Kidney (tissue), 14 donors: ENCODE data around the gene UGT1A10. TPM values are rescaled to one million over a fixed set of nuclear protein-coding genes. Genes with fewer than 3 reads are reported as not detected.
A peak's percentile ranks its signal among the peaks of the same experiment; 100 is the strongest.

Experiments used
- DNase-seq, 5 donors: peaks; one replicate each; pipeline ENCODE4 v3.0.0-alpha.2; 2013 to 2020
- FAIRE-seq: peaks from 2 replicates; lab custom pipeline; 2012; peaks lifted over from hg19 to GRCh38; lab: Jason Lieb, UNC
- H3K27ac ChIP-seq, 2 donors: one replicate each; pipeline ENCODE4 v1.7.0; 2013; ENCODE audit warnings: low read depth in 2 of 2, low read length in 2 of 2, inconsistent platforms in 1 of 2
- H3K27me3 ChIP-seq: one replicate; pipeline ENCODE4 v1.7.1; 2013; ENCODE audit warnings: low read length, inconsistent platforms; ENCODE audit not compliant: control insufficient read depth, insufficient read depth
- H3K36me3 ChIP-seq, 3 donors: one replicate each; pipeline versions ENCODE4 v1.7.0 to v1.7.1; 2013; ENCODE audit warnings: low read length in 3 of 3, control low read depth in 1 of 3, inconsistent platforms in 1 of 3; ENCODE audit not compliant: insufficient read depth in 3 of 3, control insufficient read depth in 2 of 3
- H3K4me1 ChIP-seq, 3 donors: one replicate each; pipeline versions ENCODE4 v1.7.0 to v1.7.1; 2013; ENCODE audit warnings: low read length in 3 of 3, inconsistent platforms in 1 of 3, low read depth in 1 of 3; ENCODE audit not compliant: control insufficient read depth in 2 of 3, insufficient read depth in 2 of 3
- H3K4me3 ChIP-seq, 3 donors: one replicate each; pipeline versions ENCODE4 v1.7.0 to v1.8.1; 2013; ENCODE audit warnings: low read length in 3 of 3, control low read depth in 1 of 3, inconsistent platforms in 1 of 3
- H3K9ac ChIP-seq, 3 donors: one replicate each; pipeline versions ENCODE4 v1.7.0 to v1.7.1; 2013; ENCODE audit warnings: low read length in 3 of 3, control low read depth in 1 of 3, inconsistent platforms in 1 of 3
- H3K9me3 ChIP-seq, 3 donors: one replicate each; pipeline versions ENCODE4 v1.7.0 to v1.7.1; 2013; ENCODE audit warnings: low read length in 3 of 3, control low read depth in 1 of 3, inconsistent platforms in 1 of 3; ENCODE audit not compliant: control insufficient read depth in 2 of 3, insufficient read depth in 1 of 3
- CTCF ChIP-seq: IDR thresholded peaks from 3 replicates; pipeline ENCODE4 v1.5.1; 2012; ENCODE audit warnings: mild to moderate bottlenecking, moderate library complexity, borderline replicate concordance; ENCODE audit not compliant: insufficient read depth; ENCODE audit errors: extremely low read depth
- intact Hi-C: fragments of 100-400 bp; cut with DNase I; formaldehyde crosslinking; loops from one replicate; pipeline ENCODE4 v1.11.1; 2022
- polyA plus RNA-seq: library from polyadenylated mRNA; stranded (reverse); fragments of 350-450 nt; fragmentation: Illumina TruSeq; extraction: RNeasy Lipid Tissue Mini Kit (QIAGEN cat#74804); gene quantifications from one replicate; pipeline ENCODE4 v1.2.3, GENCODE V29; 2014; ENCODE audit warnings: low read depth, low replicate concordance; ENCODE audit not compliant: insufficient read depth
- total RNA-seq: library from RNA; stranded (reverse); fragmentation: NEBNext Ultra II Directional; extraction: Animal tissue kit (Norgen Biotek cat#: 25700); gene quantifications from one replicate; pipeline ENCODE4 v1.2.1, GENCODE V29; 2021
- donor health status: control.
- donor health status: control.
- donor health status: control.
- donor health status: control.
- donor health status: control.
- donor health status: DM: yes; HTN: yes; CAD: no.
- donor health status: Normal renal cell carcinoma (clear cell type).

Gene UGT1A10
- total and polyA plus RNA-seq, 2 donors from 2014 or later: 6.6 TPM; not detected in 1

GRCh38 chr2:233597522-233597921 lies 38.7 kb upstream of the UGT1A10 start:
- H3K27ac ChIP-seq: peak overlapping the region in 1 of 2 donors; percentile 69
- H3K4me3 ChIP-seq: peak overlapping the region in 1 of 3 donors; percentile 12
- DNase-seq: peak in 1 of 5 donors; percentile 35
- no peak for FAIRE-seq
- no peak overlapping the region for H3K9ac ChIP-seq
- H3K4me1 ChIP-seq: peaks cover 6 to 21% (median 7%) of the 10 kb centered on the region in 3 donors
- H3K36me3 ChIP-seq: no peaks in the 10 kb centered on the region
- intact Hi-C loops: no loop called here
- no peaks in the 10 kb centered on the region for H3K27me3 ChIP-seq
- no peaks in the 10 kb centered on the region for H3K9me3 ChIP-seq
- no peak for TF ChIP-seq CTCF

- H3K36me3 ChIP-seq: no peaks in the 10 kb centered on the region
- H3K27me3 ChIP-seq: no peaks in the 10 kb centered on the region
- DNase-seq (no peak), FAIRE-seq (no peak)
- peak overlapping the region in 1 of 3 donors; percentile 25 for H3K4me3 ChIP-seq
- intact Hi-C loops: no loop called here
- no peak overlapping the region for H3K9ac ChIP-seq
- TF ChIP-seq CTCF: no peak
- no peak overlapping the region for H3K27ac ChIP-seq
- no peaks in the 10 kb centered on the region for H3K9me3 ChIP-seq
- peaks cover 6 to 21% (median 7%) of the 10 kb centered on the region in 3 donors for H3K4me1 ChIP-seq
These were observed 37.3 kb upstream of the UGT1A10 start for GRCh38 chr2:233598952-233599351.

GRCh38 chr2:233600386-233600785 lies 35.9 kb upstream of the UGT1A10 start:
- no peak for TF ChIP-seq CTCF
- H3K36me3 ChIP-seq: no peaks in the 10 kb centered on the region
- FAIRE-seq: no peak
- no peak overlapping the region for H3K27ac ChIP-seq
- DNase-seq: no peak
- H3K9ac ChIP-seq: no peak overlapping the region
- intact Hi-C loops: no loop called here
- H3K27me3 ChIP-seq: no peaks in the 10 kb centered on the region
- no peaks in the 10 kb centered on the region for H3K9me3 ChIP-seq
- no peak overlapping the region for H3K4me3 ChIP-seq
- peaks cover 6 to 21% (median 7%) of the 10 kb centered on the region in 3 donors for H3K4me1 ChIP-seq

DNA sequence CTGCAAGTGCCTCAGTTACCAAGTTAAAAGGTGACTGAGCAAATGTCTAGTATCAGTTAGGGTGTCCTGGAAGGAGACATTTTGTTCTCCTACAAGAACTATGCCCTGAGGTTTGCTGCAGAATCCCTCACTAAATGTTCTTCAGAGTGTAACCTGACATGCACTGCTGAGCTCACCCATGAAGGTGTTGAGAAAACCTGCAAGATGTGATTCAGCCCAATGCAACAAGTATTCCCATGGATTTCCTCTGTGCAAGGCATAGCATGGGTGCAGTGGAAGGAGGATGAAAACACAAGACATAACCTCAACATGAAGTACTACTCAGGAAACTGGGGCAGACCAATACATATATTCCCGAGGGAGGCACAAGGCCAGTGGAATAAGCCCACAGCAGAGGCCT lies 34.2 kb upstream of the UGT1A10 start:
- Histone ChIP-seq H3K4me3 (no peak overlapping the region), H3K4me1 (peaks cover 5 to 6% (median 6%) of the 10 kb centered on the region in 3 donors), H3K9ac (no peak overlapping the region), H3K36me3 (no peaks in the 10 kb centered on the region), H3K27me3 (no peaks in the 10 kb centered on the region), H3K27ac (peak overlapping the region; percentile 32 to 46), H3K9me3 (no peaks in the 10 kb centered on the region)
- no peak for TF ChIP-seq CTCF
- intact Hi-C loops: no loop called here
- FAIRE-seq: no peak
- DNase-seq: no peak
